AG04449 (cell line): Measurements from ENCODE around the gene CDON.

ENCODE experiments used
- CTCF ChIA-PET: fragments of 350-600 bp; formaldehyde crosslinking; extraction: SDS; loops from one replicate; lab custom pipeline; 2021; ENCODE audit warnings: antibody characterized with exemption; lab: Yijun Ruan, JAX
- POLR2A ChIA-PET: fragments of 400-600, 350-600 bp; formaldehyde crosslinking; extraction: SDS; loops from one replicate; lab custom pipeline; 2020; ENCODE audit warnings: antibody characterized with exemption, inconsistent platforms; lab: Yijun Ruan, JAX
- DNase-seq: peaks from one replicate; pipeline ENCODE4 v3.0.0-alpha.2; 2010; ENCODE audit warnings: low read depth, low spot score
- H3K4me3 ChIP-seq: 2 replicates; pipeline ENCODE4 v1.5.1; 2011; ENCODE audit warnings: low read depth, mild to moderate bottlenecking, control low read depth, low read length
- TF ChIP-seq, protein P1 (sequence below): IDR thresholded peaks from one replicate; pipeline ENCODE4 v1.5.1; 2011; ENCODE audit warnings: mild to moderate bottlenecking, moderate library complexity, low read length, control low read depth, inconsistent platforms; ENCODE audit not compliant: insufficient read depth; ENCODE audit errors: missing control alignments

The CDON gene

DNA sequence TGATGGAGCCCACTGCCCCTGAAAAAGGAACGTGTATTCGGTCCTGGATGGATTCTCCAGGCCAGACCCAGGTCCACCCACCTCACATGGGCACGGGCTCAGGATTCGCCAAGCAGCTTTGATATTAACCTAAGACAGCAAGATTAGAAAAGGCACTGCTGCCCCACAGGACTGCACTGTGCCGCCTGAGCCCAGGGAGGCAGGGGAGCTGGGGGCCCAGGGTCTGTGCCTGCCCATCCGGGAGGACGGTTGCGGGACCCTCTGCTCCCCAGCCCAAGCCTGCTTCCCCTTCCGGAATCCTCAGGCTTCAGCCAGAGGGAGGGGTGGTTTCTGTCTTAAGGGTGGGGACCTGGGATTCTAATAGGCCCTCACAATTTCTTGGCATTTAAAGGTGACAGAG lies 130.4 kb downstream of the CDON start:
- no peak overlapping the region for H3K4me3 ChIP-seq
- ChIA-PET CTCF (interaction anchor here (1.7 to 12.7 kb wide), 3 partner anchors 8 to 259 kb away, joined by 7 to 293 read pairs (median 49); no protein-coding TSS in a partner anchor), POLR2A (no interaction called here)
- TF ChIP-seq, protein P1, sequence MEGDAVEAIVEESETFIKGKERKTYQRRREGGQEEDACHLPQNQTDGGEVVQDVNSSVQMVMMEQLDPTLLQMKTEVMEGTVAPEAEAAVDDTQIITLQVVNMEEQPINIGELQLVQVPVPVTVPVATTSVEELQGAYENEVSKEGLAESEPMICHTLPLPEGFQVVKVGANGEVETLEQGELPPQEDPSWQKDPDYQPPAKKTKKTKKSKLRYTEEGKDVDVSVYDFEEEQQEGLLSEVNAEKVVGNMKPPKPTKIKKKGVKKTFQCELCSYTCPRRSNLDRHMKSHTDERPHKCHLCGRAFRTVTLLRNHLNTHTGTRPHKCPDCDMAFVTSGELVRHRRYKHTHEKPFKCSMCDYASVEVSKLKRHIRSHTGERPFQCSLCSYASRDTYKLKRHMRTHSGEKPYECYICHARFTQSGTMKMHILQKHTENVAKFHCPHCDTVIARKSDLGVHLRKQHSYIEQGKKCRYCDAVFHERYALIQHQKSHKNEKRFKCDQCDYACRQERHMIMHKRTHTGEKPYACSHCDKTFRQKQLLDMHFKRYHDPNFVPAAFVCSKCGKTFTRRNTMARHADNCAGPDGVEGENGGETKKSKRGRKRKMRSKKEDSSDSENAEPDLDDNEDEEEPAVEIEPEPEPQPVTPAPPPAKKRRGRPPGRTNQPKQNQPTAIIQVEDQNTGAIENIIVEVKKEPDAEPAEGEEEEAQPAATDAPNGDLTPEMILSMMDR: no peak
- no peak for DNase-seq

DNA sequence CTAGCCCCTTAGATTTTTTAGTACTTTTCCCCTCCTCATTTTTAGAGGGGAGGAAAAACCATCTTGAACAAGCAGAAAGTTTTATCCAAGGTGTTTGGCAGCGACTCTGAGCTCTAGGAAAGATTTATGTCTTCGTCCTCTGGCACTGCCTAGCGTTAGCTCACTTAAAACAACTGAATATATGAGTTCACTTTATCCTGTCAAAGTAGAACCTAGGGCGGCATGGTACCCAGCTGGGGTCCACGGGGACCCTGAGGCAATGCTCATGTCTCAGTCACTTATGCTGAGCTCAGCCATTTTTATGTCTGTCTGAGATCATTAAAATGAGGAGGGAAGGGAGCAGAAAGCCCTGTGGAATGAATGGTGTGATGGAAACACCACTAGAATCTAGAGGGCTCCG lies 131.0 kb downstream of the CDON start:
- TF ChIP-seq, protein P1: no peak
- ChIA-PET POLR2A (no interaction called here), CTCF (interaction anchor here (1.7 to 12.7 kb wide), 3 partner anchors 9 to 260 kb away, joined by 7 to 293 read pairs (median 49); no protein-coding TSS in a partner anchor)
- no peak overlapping the region for H3K4me3 ChIP-seq
- no peak for DNase-seq

DNA sequence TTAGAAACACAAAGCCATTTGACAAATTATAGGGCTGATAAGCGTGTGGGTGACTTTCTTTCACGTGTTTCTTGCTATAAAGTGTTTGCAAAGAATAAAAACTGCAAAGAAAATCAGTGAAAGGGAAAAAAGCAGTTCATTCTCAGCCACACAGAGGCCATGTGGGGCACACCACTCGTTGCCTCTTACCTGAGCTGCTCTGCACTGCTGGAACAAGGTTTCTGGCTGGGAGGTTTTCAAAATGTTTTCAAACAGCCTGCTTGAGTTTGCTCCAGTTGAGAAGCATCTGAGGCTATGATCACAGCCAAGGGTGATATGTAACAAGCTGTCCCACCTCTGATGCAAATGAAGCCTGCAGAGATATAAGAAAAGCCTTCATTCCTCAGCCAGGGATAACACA lies 131.6 kb downstream of the CDON start:
- TF ChIP-seq, protein P1: no peak
- no peak overlapping the region for H3K4me3 ChIP-seq
- DNase-seq: no peak
- CTCF ChIA-PET: interaction anchor here (1.7 to 12.7 kb wide), 3 partner anchors 8 to 260 kb away, joined by 7 to 293 read pairs (median 49); no protein-coding TSS in a partner anchor
- POLR2A ChIA-PET: no interaction called here

DNA sequence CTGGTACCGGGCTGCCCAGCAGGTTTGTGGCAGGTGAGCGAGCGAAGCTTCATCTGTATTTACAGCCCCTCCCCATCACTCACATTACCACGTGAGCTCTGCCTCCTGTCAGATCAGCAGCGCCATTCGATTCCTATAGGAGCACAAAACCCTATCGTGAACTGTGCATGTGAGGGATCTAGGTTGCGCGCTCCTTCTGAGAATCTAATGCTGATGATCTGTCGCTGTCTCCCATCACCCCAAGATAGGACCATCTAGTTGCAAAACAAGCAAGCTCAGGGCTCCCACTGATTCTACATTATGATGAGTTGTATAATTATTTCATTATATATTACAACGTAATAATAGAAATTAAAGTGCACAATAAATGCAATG lies 132.6 kb downstream of the CDON start:
- H3K4me3 ChIP-seq: no peak overlapping the region
- POLR2A ChIA-PET: no interaction called here
- CTCF ChIA-PET: interaction anchor here (0.8 to 12.7 kb wide), 4 partner anchors 9 to 261 kb away, joined by 3 to 293 read pairs (median 31); no protein-coding TSS in a partner anchor
- TF ChIP-seq, protein P1: no peak
- DNase-seq: no peak

DNA sequence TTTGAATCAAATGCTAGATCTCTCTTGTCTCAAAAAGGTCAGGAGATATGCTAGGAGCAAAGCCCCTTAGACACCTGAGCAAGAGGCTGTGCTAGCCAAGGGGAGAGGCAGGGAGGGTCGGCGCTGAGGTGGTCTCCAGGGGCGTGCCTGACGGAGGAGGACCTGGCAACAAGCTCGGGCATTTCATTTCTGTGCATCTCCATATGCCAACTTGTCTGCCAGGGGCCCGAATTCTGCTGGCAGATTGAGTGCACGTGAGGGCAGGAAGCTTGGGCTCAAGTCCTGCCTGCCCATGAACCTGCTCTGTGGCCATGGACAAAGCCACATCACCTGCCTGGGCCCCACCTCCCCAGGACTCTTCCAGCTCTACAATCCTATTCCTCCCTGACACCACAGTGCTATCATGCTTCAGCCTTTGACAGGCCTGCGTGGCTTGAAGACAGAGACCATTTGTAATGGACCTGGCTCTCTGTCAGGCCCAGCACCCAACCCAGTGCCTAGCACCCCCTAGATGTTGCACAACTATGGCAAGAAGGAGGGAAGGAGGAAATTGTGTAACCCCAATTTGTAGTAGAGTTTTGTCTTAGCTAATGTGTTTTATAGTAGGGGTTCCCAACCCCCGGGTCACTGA lies 133.1 kb downstream of the CDON start:
- POLR2A ChIA-PET: no interaction called here
- TF ChIP-seq, protein P1: no peak
- H3K4me3 ChIP-seq: no peak overlapping the region
- CTCF ChIA-PET: interaction anchor here (0.8 to 12.7 kb wide), 5 partner anchors 8 to 262 kb away, joined by 3 to 293 read pairs (median 13); no protein-coding TSS in a partner anchor
- DNase-seq: no peak

DNA sequence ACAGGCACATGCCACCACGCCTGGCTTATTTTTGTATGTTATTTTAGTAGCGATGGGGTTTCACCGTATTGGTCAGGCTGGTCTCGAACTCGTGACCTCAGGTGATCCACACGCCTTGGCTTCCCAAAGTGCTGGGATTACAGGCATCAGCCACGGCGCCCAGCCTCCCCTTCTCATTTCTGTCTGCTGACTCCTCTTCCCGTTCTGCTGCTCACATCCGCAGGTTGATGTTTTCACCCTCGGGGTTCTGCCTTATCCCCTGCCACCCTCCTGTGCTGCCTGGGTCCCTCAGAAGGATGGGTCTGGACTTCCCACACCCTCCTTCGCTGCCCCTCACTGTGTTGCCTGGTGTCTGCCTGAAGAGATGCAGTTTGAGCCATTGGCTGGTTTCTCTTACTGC lies 136.0 kb downstream of the CDON start:
- ChIA-PET POLR2A (no interaction called here), CTCF (interaction anchor here (6.6 to 12.7 kb wide), 2 partner anchors 14 to 265 kb away, joined by 49 to 293 read pairs; no protein-coding TSS in a partner anchor)
- DNase-seq: no peak
- TF ChIP-seq, protein P1: no peak
- no peak overlapping the region for H3K4me3 ChIP-seq
